AML-193 (cell line): ENCODE measurements around the gene RNF19B.
"Not testable (repeated sequence)": the region's sequence is repeated elsewhere in the genome, so short reads cannot be mapped to it uniquely, and the experiment has no call there.

Source experiments
- DNase-seq, 2 experiments: peaks; one replicate each; lab custom pipeline; 2025; lab: John Stamatoyannopoulos, UW

Gene RNF19B

GRCh38 chr1:32964461-32965250, at the start of gene RNF19B:
Gene RNF19B (minus strand): TSS chr1:32964809. CDS start chr1:32964685, 124 bp downstream.
- DNase-seq = peak; percentile 88 to 92

GRCh38 chr1:33013791-33014190, 49.2 kb upstream of the RNF19B start:
- DNase-seq = no peak

GRCh38 chr1:33012165-33012564, 47.6 kb upstream of the RNF19B start:
- no peak for DNase-seq

GRCh38 chr1:33010932-33011731, 46.5 kb upstream of the RNF19B start:
- no peak for DNase-seq

- DNase-seq = no peak
Measured at GRCh38 chr1:33009561-33009960, 45.0 kb upstream of the RNF19B start.

GRCh38 chr1:33008051-33008914, 43.7 kb upstream of the RNF19B start:
- DNase-seq = no peak

- DNase-seq = peak in 1 of 2 experiments; percentile 22
Measured at GRCh38 chr1:33007190-33008050, 42.8 kb upstream of the RNF19B start.

- no peak for DNase-seq
Measured at GRCh38 chr1:33005838-33006421, 41.3 kb upstream of the RNF19B start.

GRCh38 chr1:33005117-33005837, 40.7 kb upstream of the RNF19B start:
- DNase-seq = no peak

- no peak for DNase-seq
Measured at GRCh38 chr1:33004613-33005012, 40.0 kb upstream of the RNF19B start.

- no peak for DNase-seq
Measured at GRCh38 chr1:33003657-33004056, 39.0 kb upstream of the RNF19B start.

GRCh38 chr1:33002006-33002405, 37.4 kb upstream of the RNF19B start:
- no peak for DNase-seq

- peak; percentile 16 for DNase-seq
Measured at GRCh38 chr1:33001282-33001681, 36.7 kb upstream of the RNF19B start.

- DNase-seq = no peak
Measured at GRCh38 chr1:33000427-33001026, 35.9 kb upstream of the RNF19B start.

- no peak for DNase-seq
Measured at GRCh38 chr1:32998997-32999396, 34.4 kb upstream of the RNF19B start.

GRCh38 chr1:32998064-32998463, 33.5 kb upstream of the RNF19B start:
- peak; percentile 79 to 80 for DNase-seq

GRCh38 chr1:32997381-32997891, 32.8 kb upstream of the RNF19B start:
- no peak for DNase-seq

GRCh38 chr1:32993324-32993636, 28.7 kb upstream of the RNF19B start:
- not testable (repeated sequence) for DNase-seq

- peak; percentile 95 to 96 for DNase-seq
Measured at GRCh38 chr1:32992489-32993323, 28.1 kb upstream of the RNF19B start.
